Stimulated activated naive CD4-positive, alpha-beta T cell treated with Interleukin-2 at 50 U/mL for 16 hours (primary cell): Measurements from ENCODE around the gene MAML3.

Experiments used
- DNase-seq: peaks from one replicate; lab custom pipeline; 2025; lab: John Stamatoyannopoulos, UW

MAML3 gene

GRCh38 chr4:140003876-140004548, 150.0 kb downstream of the MAML3 start:
- DNase-seq: no peak

GRCh38 chr4:140000232-140000631, 153.8 kb downstream of the MAML3 start:
- no peak for DNase-seq

- peak; percentile 7 for DNase-seq
Measured at GRCh38 chr4:139988863-139989765, 164.9 kb downstream of the MAML3 start.

GRCh38 chr4:139987502-139987850, 166.5 kb downstream of the MAML3 start:
- no peak for DNase-seq

GRCh38 chr4:139986689-139987501, 167.1 kb downstream of the MAML3 start:
- no peak for DNase-seq

- DNase-seq: no peak
Measured at GRCh38 chr4:139986106-139986505, 167.9 kb downstream of the MAML3 start.

GRCh38 chr4:139985401-139985800, 168.6 kb downstream of the MAML3 start:
- DNase-seq: no peak

GRCh38 chr4:139984471-139984870, 169.5 kb downstream of the MAML3 start:
- no peak for DNase-seq

GRCh38 chr4:139978692-139979091, 175.3 kb downstream of the MAML3 start:
- DNase-seq: no peak

GRCh38 chr4:139977838-139978609, 176.0 kb downstream of the MAML3 start:
- no peak for DNase-seq

GRCh38 chr4:139975830-139976272, 178.1 kb downstream of the MAML3 start:
- no peak for DNase-seq

GRCh38 chr4:139973616-139974015, 180.4 kb downstream of the MAML3 start:
- DNase-seq: no peak

GRCh38 chr4:139973015-139973414, 181.0 kb downstream of the MAML3 start:
- DNase-seq: no peak

GRCh38 chr4:139972305-139972704, 181.7 kb downstream of the MAML3 start:
- DNase-seq: no peak

- DNase-seq: no peak
Measured at GRCh38 chr4:139971111-139971510, 182.9 kb downstream of the MAML3 start.

- DNase-seq: no peak
Measured at GRCh38 chr4:139969635-139970266, 184.2 kb downstream of the MAML3 start.

- no peak for DNase-seq
Measured at GRCh38 chr4:139968831-139969230, 185.2 kb downstream of the MAML3 start.

- no peak for DNase-seq
Measured at GRCh38 chr4:139966383-139966782, 187.6 kb downstream of the MAML3 start.

- no peak for DNase-seq
Measured at GRCh38 chr4:139965789-139966188, 188.2 kb downstream of the MAML3 start.

- no peak for DNase-seq
Measured at GRCh38 chr4:139963708-139964107, 190.3 kb downstream of the MAML3 start.

- DNase-seq: no peak
Measured at GRCh38 chr4:139962130-139962684, 191.8 kb downstream of the MAML3 start.
